ENCODE data around the gene KRT9. TPM values are rescaled to one million over a fixed set of nuclear protein-coding genes. Genes with fewer than 3 reads are reported as not detected.

The KRT9 gene
- total RNA-seq, 6 experiments from 2014 or later = not detected

DNA sequence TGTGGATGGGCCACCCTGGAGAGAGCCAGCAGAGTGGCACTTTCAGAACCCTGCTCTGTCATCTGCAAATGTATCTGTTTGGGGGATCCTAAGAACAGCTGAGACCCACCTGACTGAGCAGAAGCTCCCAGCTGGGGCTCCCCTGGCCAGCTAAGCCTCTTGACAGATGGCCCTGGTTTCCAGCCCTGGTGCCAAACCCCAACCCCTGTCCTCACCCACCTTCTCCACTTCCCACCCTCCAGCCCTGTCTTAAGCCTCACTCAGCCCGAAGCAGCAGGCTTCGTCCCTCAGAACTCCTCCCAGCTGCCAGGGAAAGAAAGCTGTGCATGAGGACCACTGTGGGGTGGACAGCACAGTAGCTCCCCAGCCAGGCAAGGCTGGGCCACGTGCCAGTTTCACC is 3.5 kb upstream of the KRT9 start:
- no peaks in the 10 kb centered on the region for H3K4me1 ChIP-seq
- no peak for DNase-seq
- WGBS (ENCODE audit: insufficient coverage, low coverage, low lambda C conversion rate, missing lambda C conversion rate) = 23% methylated on average over 3 of the region's 3 CpGs
- intact Hi-C loops (cut with DNase I) = no loop called here
- no peak overlapping the region for H3K4me3 ChIP-seq
- H3K9me3 ChIP-seq = no peaks in the 10 kb centered on the region
- no peak overlapping the region for H3K27ac ChIP-seq
- H3K36me3 ChIP-seq = no peaks in the 10 kb centered on the region
- ATAC-seq = no peak
- H3K27me3 ChIP-seq = no peaks in the 10 kb centered on the region
- TF ChIP-seq POLR2A (IDR thresholded peaks at IDR 0.05) = no peak
- TF ChIP-seq, protein P1, sequence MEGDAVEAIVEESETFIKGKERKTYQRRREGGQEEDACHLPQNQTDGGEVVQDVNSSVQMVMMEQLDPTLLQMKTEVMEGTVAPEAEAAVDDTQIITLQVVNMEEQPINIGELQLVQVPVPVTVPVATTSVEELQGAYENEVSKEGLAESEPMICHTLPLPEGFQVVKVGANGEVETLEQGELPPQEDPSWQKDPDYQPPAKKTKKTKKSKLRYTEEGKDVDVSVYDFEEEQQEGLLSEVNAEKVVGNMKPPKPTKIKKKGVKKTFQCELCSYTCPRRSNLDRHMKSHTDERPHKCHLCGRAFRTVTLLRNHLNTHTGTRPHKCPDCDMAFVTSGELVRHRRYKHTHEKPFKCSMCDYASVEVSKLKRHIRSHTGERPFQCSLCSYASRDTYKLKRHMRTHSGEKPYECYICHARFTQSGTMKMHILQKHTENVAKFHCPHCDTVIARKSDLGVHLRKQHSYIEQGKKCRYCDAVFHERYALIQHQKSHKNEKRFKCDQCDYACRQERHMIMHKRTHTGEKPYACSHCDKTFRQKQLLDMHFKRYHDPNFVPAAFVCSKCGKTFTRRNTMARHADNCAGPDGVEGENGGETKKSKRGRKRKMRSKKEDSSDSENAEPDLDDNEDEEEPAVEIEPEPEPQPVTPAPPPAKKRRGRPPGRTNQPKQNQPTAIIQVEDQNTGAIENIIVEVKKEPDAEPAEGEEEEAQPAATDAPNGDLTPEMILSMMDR (IDR thresholded peaks at IDR 0.05) = no peak

DNA sequence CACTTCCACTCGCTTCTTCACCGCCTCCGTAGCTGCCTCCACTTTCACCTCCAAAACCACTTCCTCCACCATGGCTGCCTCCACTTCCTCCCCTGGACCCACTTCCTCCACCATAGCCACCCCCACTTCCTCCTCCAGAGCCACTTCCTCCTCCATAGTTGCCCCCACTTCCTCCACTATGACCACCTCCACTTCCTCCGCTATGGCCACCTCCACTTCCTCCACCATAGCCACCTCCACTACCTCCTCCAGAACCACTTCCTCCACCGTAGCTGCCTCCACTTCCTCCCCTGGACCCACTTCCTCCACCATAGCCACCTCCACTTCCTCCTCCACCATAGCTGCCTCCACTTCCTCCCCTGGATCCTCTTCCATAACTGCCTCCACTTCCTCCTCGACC is 4.5 kb downstream of the KRT9 start:
- H3K27me3 ChIP-seq = no peaks in the 10 kb centered on the region
- H3K4me3 ChIP-seq = no peak overlapping the region
- no peak for TF ChIP-seq POLR2A (IDR thresholded peaks at IDR 0.05)
- TF ChIP-seq, protein P1 (IDR thresholded peaks at IDR 0.05) = no peak
- 56% methylated on average over 5 of the region's 6 CpGs for WGBS (ENCODE audit: insufficient coverage, low coverage, low lambda C conversion rate, missing lambda C conversion rate)
- no peak overlapping the region for H3K27ac ChIP-seq
- no peaks in the 10 kb centered on the region for H3K9me3 ChIP-seq
- no peak for DNase-seq
- intact Hi-C loops (cut with DNase I) = no loop called here
- H3K4me1 ChIP-seq = no peaks in the 10 kb centered on the region
- no peaks in the 10 kb centered on the region for H3K36me3 ChIP-seq
- no peak for ATAC-seq

DNA sequence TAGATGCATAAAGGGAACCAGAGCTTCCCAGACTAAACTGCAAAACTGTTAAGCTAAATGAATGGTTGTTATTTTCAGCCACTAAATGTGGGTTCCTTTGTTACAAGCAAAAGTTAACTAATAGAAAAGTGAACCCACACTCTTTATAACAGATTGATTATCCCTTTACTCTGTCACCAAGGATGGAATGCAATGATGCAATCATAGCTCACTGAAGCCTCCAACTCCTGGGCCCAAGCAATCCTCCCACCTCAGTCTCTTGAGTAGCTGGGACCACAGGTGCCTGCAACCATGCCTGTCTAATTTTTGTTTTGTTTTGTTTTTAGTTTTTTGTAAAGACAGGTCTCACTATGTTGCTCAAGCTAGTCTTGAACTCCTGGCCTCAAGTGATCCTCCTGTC is 6.5 kb downstream of the KRT9 start:
- Histone ChIP-seq H3K4me3 (no peak overlapping the region), H3K27me3 (no peaks in the 10 kb centered on the region), H3K9me3 (no peaks in the 10 kb centered on the region), H3K36me3 (no peaks in the 10 kb centered on the region), H3K27ac (no peak overlapping the region), H3K4me1 (no peaks in the 10 kb centered on the region)
- ATAC-seq (no peak), DNase-seq (no peak)
- intact Hi-C loops (cut with DNase I) = no loop called here
- TF ChIP-seq POLR2A (IDR thresholded peaks at IDR 0.05) = no peak
- TF ChIP-seq, protein P1 (IDR thresholded peaks at IDR 0.05) = no peak

DNA sequence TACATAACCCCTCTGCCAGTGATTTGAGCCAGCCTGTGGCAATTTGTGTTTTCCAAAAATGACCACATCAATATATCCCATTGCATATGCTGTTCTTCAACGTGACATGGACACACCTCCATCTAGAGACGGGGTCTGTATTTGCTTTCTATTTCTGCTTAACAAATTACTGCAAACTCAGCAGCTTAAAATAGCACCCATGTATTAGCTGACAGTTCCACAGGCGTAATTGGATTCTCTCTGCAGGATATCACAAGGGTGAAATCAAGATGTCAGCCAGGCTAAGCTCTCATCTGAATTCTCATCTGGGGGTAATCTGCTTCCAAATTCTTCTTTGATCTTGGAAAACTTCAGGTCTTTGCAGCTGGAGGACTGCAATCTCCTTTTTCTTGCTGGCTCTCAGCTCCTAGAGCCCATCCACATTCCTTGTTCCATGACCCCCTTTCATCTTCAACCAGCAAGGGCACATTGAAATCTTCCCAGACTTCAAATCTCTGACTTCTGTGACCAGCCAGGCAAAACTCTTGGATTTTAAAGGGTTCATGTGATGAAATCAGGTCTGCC is 8.2 kb downstream of the KRT9 start:
- DNase-seq = no peak
- H3K27me3 ChIP-seq = no peaks in the 10 kb centered on the region
- TF ChIP-seq POLR2A (IDR thresholded peaks at IDR 0.05) = no peak
- TF ChIP-seq, protein P1 (IDR thresholded peaks at IDR 0.05) = no peak

DNA sequence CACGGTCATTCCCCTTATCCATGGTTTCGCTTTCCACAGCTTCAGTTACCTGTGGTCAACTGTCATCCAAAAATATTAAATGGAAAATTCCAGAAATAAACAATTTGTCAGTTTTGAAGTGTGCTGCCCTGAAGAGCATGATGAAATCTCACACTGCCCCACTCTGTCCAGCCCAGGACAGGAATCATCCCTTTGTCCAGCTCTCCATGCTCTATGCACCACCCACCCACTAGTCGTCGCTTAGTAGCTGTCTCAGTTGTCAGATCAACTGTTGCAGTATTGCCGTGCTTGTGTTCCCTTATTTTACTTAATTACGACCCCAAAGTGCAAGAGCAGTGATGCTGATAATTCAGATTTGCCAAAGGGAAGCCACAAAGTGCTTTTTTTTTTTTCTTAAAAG is 10.3 kb downstream of the KRT9 start:
- intact Hi-C loops (cut with DNase I) = no loop called here
- H3K27me3 ChIP-seq = no peaks in the 10 kb centered on the region
- H3K4me3 ChIP-seq = no peak overlapping the region
- WGBS (ENCODE audit: insufficient coverage, low coverage, low lambda C conversion rate, missing lambda C conversion rate) = 63% methylated on average over 6 of the region's 6 CpGs
- no peaks in the 10 kb centered on the region for H3K4me1 ChIP-seq
- no peaks in the 10 kb centered on the region for H3K9me3 ChIP-seq
- no peaks in the 10 kb centered on the region for H3K36me3 ChIP-seq
- TF ChIP-seq, protein P1 (IDR thresholded peaks at IDR 0.05) = no peak
- no peak for TF ChIP-seq POLR2A (IDR thresholded peaks at IDR 0.05)
- ATAC-seq (no peak), DNase-seq (no peak)
- H3K27ac ChIP-seq = no peak overlapping the region

More for the DNA sequence above, 8.2 kb downstream of the KRT9 start:
- Histone ChIP-seq H3K36me3 (no peaks in the 10 kb centered on the region), H3K4me3 (no peak overlapping the region), H3K4me1 (no peaks in the 10 kb centered on the region), H3K27ac (no peak overlapping the region), H3K9me3 (no peaks in the 10 kb centered on the region)
- no peak for ATAC-seq
- WGBS (ENCODE audit: insufficient coverage, low coverage, low lambda C conversion rate, missing lambda C conversion rate) = 33% methylated on average over 3 of the region's 3 CpGs
- intact Hi-C loops (cut with DNase I) = no loop called here

Measured in right lobe of liver (tissue), 6 donors.